NK-92 treated with Interleukin-12 subunit alpha and Interleukin-12 subunit beta, amount 100 ng/mL, for 24 hours (cell line): ENCODE measurements around the gene CCSER1.
"Not testable (repeated sequence)": the region's sequence is repeated elsewhere in the genome, so short reads cannot be mapped to it uniquely, and the experiment has no call there.

Experiments used
- DNase-seq: peaks from one replicate; lab custom pipeline; 2025; lab: John Stamatoyannopoulos, UW

Gene CCSER1

GRCh38 chr4:91592125-91592524 is 1464.9 kb downstream of the CCSER1 start:
- DNase-seq: no peak

DNA sequence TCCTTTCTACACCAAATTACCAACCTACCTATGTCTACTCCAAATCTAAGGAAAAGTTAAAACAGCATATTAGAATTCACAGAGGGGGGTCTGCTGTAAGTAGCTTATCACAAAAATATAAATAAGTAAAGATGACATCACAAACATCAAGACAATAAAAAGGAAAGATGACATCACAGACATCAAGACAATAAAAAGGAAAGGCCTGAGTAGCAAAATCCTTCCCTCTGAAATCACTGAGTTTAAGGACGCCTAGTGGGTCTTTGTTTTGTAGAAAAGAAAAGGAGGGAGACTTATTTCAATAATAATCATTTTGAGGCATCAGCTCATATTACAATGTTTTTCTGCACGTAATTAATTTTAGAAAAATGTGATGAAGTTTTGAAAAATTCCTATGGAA is 1469.5 kb downstream of the CCSER1 start:
- no peak for DNase-seq

GRCh38 chr4:91598696-91599095 is 1471.5 kb downstream of the CCSER1 start:
- no peak for DNase-seq

GRCh38 chr4:91600301-91600700 is 1473.1 kb downstream of the CCSER1 start:
- DNase-seq: no peak

DNA sequence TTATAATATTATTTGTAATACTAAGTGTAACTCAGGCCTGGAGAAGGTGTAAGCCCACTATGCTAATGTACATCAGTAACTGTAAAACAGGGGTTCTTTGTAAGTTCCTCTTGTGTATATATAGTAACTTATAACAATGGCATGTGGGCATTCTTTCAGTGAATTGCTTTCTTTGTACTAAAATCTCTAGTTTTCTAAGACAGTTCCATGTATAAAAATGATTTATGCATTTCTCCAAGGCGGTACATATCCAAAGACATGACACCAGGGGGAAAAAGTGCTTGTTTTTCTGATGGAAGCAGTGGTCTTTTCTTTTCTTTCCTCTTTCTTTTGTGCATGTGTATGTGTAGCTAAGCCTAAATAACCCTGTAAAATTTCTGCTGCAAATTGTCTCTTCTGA is 1474.2 kb downstream of the CCSER1 start:
- DNase-seq: no peak

DNA sequence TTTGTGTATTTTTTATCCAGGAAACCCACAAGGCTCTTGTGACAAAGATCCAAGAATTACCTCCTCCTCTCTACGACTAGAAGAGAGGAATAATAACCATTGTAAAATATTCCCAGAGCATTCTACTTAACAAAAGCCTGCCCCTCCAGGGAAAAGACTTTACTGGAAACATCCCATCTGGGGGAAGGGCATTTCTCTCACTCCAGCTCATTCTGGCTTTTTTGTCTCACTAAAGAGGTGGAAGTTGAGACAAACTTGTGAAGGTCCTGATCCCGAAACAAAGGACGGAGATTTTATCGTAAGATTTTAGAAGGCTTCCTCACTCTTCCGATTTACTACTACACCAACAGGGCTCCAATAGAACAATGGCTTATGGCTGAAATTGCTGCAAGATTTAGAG is 1484.6 kb downstream of the CCSER1 start:
- no peak for DNase-seq

GRCh38 chr4:91620952-91621351 is 1493.8 kb downstream of the CCSER1 start:
- DNase-seq: no peak

- no peak for DNase-seq
Observed at GRCh38 chr4:91621446-91621845, 1494.3 kb downstream of the CCSER1 start.

DNA sequence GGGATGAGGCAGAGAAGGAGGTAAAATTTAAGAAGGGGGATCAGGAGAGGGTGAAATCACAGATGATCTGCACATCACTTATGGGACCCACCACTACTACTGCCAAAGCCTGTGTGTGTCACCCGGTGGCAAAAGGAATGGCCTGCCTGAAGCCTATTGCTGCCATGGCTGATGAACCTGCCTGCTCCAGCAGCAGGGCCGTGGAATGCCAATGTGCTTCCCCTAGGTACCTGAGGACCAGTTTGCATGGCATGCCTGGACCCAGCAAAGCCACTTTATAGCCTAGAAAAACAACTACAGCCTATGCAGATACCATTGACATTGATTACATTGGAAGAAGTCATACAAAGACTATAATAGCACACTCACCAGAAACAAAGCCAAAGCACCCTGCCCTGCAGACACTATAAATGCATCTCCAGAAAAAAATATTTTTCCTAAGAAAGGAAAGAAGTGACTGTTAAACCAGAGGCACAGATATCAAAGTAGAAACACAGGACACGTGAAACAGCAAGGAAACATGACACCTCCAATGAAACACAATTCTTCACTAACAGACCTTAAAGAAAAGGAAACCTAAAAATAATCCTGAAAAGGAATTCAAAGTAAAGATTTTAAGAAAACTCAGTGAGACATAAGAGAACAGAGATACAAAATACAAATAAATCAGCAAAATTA is 1495.9 kb downstream of the CCSER1 start:
- DNase-seq: no peak

DNA sequence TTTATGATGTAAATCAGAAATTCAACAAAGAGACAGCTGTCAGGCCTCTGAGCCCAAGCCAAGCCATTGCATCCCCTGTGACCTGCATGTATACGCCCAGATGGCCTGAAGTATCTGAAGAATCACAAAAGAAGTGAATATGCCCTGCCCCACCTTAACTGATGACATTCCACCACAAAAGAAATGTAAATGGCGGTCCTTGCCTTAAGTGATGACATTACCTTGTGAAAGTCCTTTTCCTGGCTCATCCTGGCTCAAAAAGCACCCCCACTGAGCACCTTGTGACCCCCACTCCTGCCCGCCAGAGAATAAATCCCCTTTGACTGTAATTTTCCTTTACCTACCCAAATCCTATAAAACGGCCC is 1496.4 kb downstream of the CCSER1 start:
- DNase-seq: not testable (repeated sequence)

- DNase-seq: no peak
Observed at GRCh38 chr4:91630054-91630453, 1502.9 kb downstream of the CCSER1 start.

GRCh38 chr4:91630764-91631163 is 1503.6 kb downstream of the CCSER1 start:
- no peak for DNase-seq

DNA sequence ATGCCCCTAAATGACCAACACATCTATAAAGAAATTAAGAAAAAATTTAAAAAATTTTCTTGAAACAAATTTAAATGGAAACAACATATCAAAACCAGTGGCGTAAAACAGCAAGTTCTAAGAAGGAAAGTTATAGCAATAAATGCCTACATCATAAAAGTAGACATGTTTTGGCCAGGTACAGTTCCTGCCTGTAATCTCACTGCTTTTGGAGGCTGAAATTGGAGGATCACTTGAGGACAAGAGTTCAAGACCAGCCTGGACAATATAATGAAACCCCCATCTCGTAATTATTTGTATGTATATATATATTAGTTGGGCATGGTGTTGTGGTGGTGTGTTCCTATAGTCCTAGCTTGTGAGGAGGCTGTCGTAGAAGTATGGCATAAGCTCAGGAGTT is 1504.1 kb downstream of the CCSER1 start:
- no peak for DNase-seq

DNA sequence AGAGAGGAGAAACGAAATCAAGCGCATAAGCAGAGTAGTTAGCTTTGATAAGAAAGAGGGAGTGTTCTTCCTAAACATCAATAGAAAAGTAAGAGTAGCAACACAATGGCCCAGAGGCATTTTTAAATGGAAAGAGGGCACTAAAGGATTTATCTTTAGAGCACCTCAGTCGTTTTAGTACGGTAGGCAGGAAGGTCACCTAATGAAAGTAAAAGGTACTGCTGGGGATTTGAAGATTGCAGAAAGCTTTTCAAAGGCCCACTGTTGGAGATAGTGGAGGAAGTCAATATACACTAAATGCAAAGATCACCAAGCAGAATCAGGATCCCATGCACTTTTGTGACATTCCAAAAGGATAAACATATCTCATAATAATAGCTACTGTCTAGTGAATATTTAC is 1508.9 kb downstream of the CCSER1 start:
- no peak for DNase-seq
